Measurements from ENCODE around the gene RFX3. TPM values are rescaled to one million over a fixed set of nuclear protein-coding genes. Genes with fewer than 3 reads are reported as not detected.

Gene RFX3
- total RNA-seq, 1 donor from 2014 or later = 12.8 TPM

GRCh38 chr9:3508078-3508431, 17.7 kb downstream of the RFX3 start:
- Mint-ChIP-seq H3K9me3 (no peaks in the 10 kb centered on the region), H3K4me3 (no peak overlapping the region), H3K36me3 (ENCODE audit: low read depth) (peaks cover 10% of the 10 kb centered on the region), H3K27ac (no peak overlapping the region), H3K27me3 (no peaks in the 10 kb centered on the region), H3K4me1 (peaks cover 28% of the 10 kb centered on the region)
- intact Hi-C loops (cut with micrococcal nuclease) = no loop called here
- DNase-seq = no peak

- peaks cover 28% of the 10 kb centered on the region for H3K4me1 Mint-ChIP-seq
- H3K27me3 Mint-ChIP-seq = no peaks in the 10 kb centered on the region
- H3K9me3 Mint-ChIP-seq = no peaks in the 10 kb centered on the region
- H3K36me3 Mint-ChIP-seq (ENCODE audit: low read depth) = peaks cover 13% of the 10 kb centered on the region
- intact Hi-C loops (cut with micrococcal nuclease) = no loop called here
- H3K27ac Mint-ChIP-seq = no peak overlapping the region
- no peak overlapping the region for H3K4me3 Mint-ChIP-seq
- DNase-seq = no peak
These were observed 18.3 kb downstream of the RFX3 start for GRCh38 chr9:3507395-3508077.

DNA sequence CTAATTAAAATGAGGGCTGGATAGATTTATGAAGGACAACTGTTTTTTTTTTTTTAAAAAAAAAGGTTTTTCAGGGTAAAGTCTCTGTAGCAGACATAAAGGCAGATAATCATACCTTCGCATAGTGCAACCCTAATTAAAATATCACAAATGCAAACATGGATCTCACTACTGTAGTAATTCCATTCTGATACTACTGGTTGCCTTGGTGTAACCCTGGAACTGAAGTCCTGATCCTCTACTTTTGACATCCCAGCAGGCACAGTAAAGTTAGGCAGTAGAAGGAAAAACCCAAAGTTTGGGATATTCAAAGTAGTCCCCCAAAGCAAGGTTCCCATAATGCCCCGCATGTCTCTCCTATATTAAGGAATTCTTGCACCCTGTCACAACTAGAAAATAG, 19.6 kb downstream of the RFX3 start:
- Mint-ChIP-seq H3K4me1 (peaks cover 23% of the 10 kb centered on the region), H3K27ac (no peak overlapping the region), H3K9me3 (no peaks in the 10 kb centered on the region), H3K4me3 (no peak overlapping the region), H3K36me3 (ENCODE audit: low read depth) (peaks cover 10% of the 10 kb centered on the region), H3K27me3 (no peaks in the 10 kb centered on the region)
- no peak for DNase-seq
- intact Hi-C loops (cut with micrococcal nuclease) = no loop called here

DNA sequence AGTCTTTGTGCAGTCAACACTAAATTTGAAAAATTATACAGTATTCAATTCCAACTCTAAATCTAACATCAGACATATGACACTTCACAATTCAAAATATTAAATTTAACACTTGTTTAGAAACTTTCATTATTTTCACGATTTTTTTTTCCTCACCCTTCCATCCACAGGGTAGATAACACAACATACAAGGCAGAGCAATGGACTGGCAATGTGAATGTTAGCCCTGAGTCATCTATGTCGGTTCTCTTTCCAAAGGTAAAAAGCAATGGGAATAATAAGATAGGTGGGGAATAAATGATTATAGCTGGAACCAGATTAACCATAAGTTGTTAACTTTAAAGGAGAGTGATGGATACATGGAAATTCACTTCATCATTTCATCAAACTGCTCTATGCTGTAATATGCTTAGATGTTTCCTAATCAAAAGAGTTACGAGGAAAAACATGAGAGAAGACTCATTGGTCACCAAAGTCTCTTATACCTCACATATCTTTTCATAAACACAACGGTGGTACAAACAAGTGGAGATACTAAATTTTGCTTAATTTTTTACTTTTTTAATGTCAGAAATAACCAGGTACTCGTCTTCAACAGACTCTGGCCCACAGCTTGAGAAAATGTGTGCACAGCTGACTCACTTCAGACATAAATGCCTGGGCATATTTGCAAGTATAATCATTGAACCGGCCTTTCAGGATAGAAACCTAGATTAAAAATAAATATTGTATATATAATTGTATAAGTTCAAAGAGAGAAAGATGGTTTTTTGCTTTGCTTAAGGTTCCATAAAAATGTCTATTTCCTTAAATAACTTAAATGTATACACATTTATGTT, 23.0 kb downstream of the RFX3 start:
- Mint-ChIP-seq H3K27ac (no peak overlapping the region), H3K27me3 (no peaks in the 10 kb centered on the region), H3K9me3 (no peaks in the 10 kb centered on the region), H3K4me1 (peaks cover 14% of the 10 kb centered on the region), H3K4me3 (no peak overlapping the region), H3K36me3 (ENCODE audit: low read depth) (peaks cover 10% of the 10 kb centered on the region)
- intact Hi-C loops (cut with micrococcal nuclease) = no loop called here
- no peak for DNase-seq

DNA sequence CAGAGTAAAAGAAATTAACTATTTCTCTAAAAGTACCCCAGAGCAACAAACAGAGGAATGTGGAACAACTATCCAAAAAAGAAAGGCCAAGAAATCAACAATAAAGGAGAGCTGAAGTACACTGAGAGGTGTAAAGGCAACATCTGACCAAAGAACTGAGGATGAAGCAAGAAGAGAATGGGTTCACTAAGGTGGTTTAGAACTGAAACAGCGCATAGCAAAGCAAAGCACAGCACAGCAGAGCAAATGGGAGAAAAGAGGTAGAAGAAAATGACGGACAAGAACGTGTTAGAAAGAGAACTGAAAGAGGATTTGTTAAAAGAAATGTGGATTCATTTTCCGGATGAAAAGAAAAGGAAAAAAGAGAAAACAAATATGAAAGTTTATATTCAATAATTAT, 25.8 kb downstream of the RFX3 start:
- Mint-ChIP-seq H3K27me3 (no peaks in the 10 kb centered on the region), H3K9me3 (no peaks in the 10 kb centered on the region), H3K36me3 (ENCODE audit: low read depth) (peaks cover 7% of the 10 kb centered on the region), H3K4me1 (peaks cover 9% of the 10 kb centered on the region), H3K27ac (no peak overlapping the region), H3K4me3 (peak overlapping the region; percentile 1)
- intact Hi-C loops (cut with micrococcal nuclease) = no loop called here
- DNase-seq = no peak

- Mint-ChIP-seq H3K4me3 (no peak overlapping the region), H3K9me3 (peaks cover 3% of the 10 kb centered on the region), H3K4me1 (peaks cover 9% of the 10 kb centered on the region), H3K27me3 (no peaks in the 10 kb centered on the region), H3K36me3 (ENCODE audit: low read depth) (peaks cover 10% of the 10 kb centered on the region), H3K27ac (no peak overlapping the region)
- intact Hi-C loops (cut with micrococcal nuclease) = no loop called here
- no peak for DNase-seq
These were observed 27.1 kb downstream of the RFX3 start for GRCh38 chr9:3498691-3499090.

DNA sequence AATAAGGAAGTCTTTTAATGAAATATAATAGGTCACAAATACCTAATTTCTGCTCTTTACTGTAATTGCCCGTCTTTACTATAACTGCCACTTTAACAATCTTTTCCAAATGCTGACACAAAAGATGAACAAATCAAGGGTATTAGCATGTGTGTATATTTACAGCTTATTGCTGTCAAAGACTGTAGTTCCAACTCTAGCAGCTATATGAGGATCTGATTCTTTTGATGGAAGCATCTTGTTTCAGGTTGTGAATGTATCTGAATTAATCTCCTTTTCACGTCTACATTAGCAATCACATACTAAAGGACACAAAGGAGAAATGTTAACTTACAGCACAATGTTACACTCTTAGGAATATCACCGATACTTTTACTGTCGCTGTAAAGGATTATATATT, 27.9 kb downstream of the RFX3 start:
- Mint-ChIP-seq H3K4me1 (peaks cover 7% of the 10 kb centered on the region), H3K36me3 (ENCODE audit: low read depth) (peaks cover 13% of the 10 kb centered on the region), H3K27ac (no peak overlapping the region), H3K4me3 (no peak overlapping the region), H3K9me3 (peaks cover 4% of the 10 kb centered on the region), H3K27me3 (no peaks in the 10 kb centered on the region)
- no peak for DNase-seq
- intact Hi-C loops (cut with micrococcal nuclease) = no loop called here

DNA sequence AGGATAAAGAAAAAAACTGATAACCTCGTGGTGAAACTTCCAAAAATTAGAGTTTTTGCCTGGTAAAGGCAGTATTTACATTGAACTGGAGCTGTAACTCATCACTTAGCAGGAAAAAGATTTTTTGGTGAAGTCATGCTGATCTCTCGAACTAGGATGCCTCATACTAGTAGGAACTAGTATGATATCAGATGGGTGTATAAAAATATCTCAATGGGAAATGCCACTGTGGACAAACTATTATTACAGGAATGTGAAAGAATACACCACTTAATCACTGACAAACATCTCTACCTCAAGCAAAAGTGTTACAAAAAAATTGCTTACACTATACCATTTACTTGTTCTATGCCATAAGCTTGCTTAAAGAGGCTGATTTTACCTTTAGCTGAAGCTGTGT, 28.4 kb downstream of the RFX3 start:
- Mint-ChIP-seq H3K27ac (no peak overlapping the region), H3K4me3 (no peak overlapping the region), H3K9me3 (peaks cover 4% of the 10 kb centered on the region), H3K4me1 (peaks cover 7% of the 10 kb centered on the region), H3K36me3 (ENCODE audit: low read depth) (peaks cover 9% of the 10 kb centered on the region), H3K27me3 (no peaks in the 10 kb centered on the region)
- no peak for DNase-seq
- intact Hi-C loops (cut with micrococcal nuclease) = no loop called here

DNA sequence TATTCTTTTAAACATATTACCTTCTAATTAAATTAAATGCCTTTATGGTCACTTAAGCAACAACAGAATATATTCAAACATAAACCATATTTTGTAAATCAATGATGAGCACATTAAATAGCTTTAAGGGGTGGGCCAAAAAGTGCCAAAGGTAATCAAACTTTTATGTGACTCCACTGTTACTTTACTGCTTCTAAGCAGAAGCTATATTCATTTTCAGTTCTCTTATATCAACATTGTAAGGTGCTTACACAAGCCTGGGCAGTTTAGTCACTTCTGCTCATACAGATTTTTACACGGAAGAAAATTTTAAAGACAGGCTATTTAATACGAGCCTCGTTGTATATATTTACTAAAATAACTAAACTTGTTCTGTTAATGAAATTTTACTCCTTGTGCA, 29.9 kb downstream of the RFX3 start:
- Mint-ChIP-seq H3K9me3 (peaks cover 10% of the 10 kb centered on the region), H3K4me3 (no peak overlapping the region)
- intact Hi-C loops (cut with micrococcal nuclease) = no loop called here

GRCh38 chr9:3492214-3492613, 33.6 kb downstream of the RFX3 start:
- H3K4me3 Mint-ChIP-seq = no peak overlapping the region

More for the DNA sequence above, 29.9 kb downstream of the RFX3 start:
- Mint-ChIP-seq H3K27me3 (no peaks in the 10 kb centered on the region), H3K4me1 (peaks cover 9% of the 10 kb centered on the region), H3K27ac (no peak overlapping the region), H3K36me3 (ENCODE audit: low read depth) (peaks cover 9% of the 10 kb centered on the region)
- DNase-seq = no peak

GRCh38 chr9:3491450-3491849, 34.4 kb downstream of the RFX3 start:
- intact Hi-C loops (cut with micrococcal nuclease) = no loop called here
- no peaks in the 10 kb centered on the region for H3K27me3 Mint-ChIP-seq
- no peak overlapping the region for H3K27ac Mint-ChIP-seq
- H3K4me1 Mint-ChIP-seq = peaks cover 5% of the 10 kb centered on the region
- H3K9me3 Mint-ChIP-seq = peaks cover 10% of the 10 kb centered on the region
- peaks cover 14% of the 10 kb centered on the region for H3K36me3 Mint-ChIP-seq (ENCODE audit: low read depth)
- no peak overlapping the region for H3K4me3 Mint-ChIP-seq
- DNase-seq = no peak

More at GRCh38 chr9:3492214-3492613, 33.6 kb downstream of the RFX3 start:
- intact Hi-C loops (cut with micrococcal nuclease) = no loop called here
- H3K36me3 Mint-ChIP-seq (ENCODE audit: low read depth) = peaks cover 12% of the 10 kb centered on the region
- H3K9me3 Mint-ChIP-seq = peaks cover 10% of the 10 kb centered on the region
- H3K27ac Mint-ChIP-seq = no peak overlapping the region
- DNase-seq = no peak
- no peaks in the 10 kb centered on the region for H3K27me3 Mint-ChIP-seq
- peaks cover 5% of the 10 kb centered on the region for H3K4me1 Mint-ChIP-seq

GRCh38 chr9:3490957-3491356, 34.8 kb downstream of the RFX3 start:
- DNase-seq = no peak
- Mint-ChIP-seq H3K36me3 (ENCODE audit: low read depth) (peaks cover 15% of the 10 kb centered on the region), H3K27me3 (no peaks in the 10 kb centered on the region), H3K27ac (no peak overlapping the region), H3K4me3 (no peak overlapping the region), H3K9me3 (peaks cover 10% of the 10 kb centered on the region), H3K4me1 (peaks cover 3% of the 10 kb centered on the region)
- intact Hi-C loops (cut with micrococcal nuclease) = no loop called here

DNA sequence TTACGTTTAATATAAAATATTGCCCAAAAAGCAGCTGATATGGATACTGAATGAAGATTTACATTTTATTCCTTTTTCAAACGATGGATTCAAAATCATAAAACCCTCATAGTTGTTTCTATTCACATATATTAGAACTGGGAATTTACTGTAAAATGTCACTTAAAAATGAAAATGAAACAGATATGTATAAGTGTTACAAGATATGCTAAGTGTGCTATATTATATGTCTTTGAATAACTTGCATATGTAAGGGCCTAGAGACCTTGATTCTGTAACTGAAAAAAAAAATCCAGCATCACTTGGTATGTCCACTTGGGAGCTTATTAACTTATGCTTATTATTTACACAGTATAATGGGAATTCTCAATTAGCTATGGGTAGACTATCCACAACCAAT, 43.2 kb downstream of the RFX3 start:
- DNase-seq = no peak
- no peaks in the 10 kb centered on the region for H3K9me3 Mint-ChIP-seq
- no peak overlapping the region for H3K4me3 Mint-ChIP-seq
- peaks cover 27% of the 10 kb centered on the region for H3K4me1 Mint-ChIP-seq
- intact Hi-C loops (cut with micrococcal nuclease) = no loop called here
- no peak overlapping the region for H3K27ac Mint-ChIP-seq
- no peaks in the 10 kb centered on the region for H3K27me3 Mint-ChIP-seq
- H3K36me3 Mint-ChIP-seq (ENCODE audit: low read depth) = peaks cover 26% of the 10 kb centered on the region

DNA sequence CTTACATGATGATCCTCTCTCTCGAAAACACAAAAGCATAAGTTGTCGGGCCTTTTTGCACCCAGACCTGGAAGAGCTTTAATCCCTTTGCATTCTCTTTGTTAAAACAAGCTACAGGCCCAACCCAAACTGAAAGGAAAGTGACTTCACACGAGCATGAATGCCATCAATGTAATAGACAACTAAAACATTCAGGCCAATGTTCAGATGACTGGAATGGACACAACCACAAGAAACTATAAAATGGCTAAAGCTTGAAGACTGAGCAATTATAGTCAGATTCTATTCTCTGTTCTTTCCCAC, 45.5 kb downstream of the RFX3 start:
- Mint-ChIP-seq H3K36me3 (ENCODE audit: low read depth) (peaks cover 27% of the 10 kb centered on the region), H3K27me3 (no peaks in the 10 kb centered on the region), H3K4me1 (peaks cover 40% of the 10 kb centered on the region), H3K9me3 (no peaks in the 10 kb centered on the region), H3K4me3 (no peak overlapping the region), H3K27ac (peak overlapping the region; percentile 15)
- no peak for DNase-seq
- intact Hi-C loops (cut with micrococcal nuclease) = no loop called here

Data from activated CD4-positive, alpha-beta T cell treated with anti-CD3 and anti-CD28 coated beads, Interleukin-2, amount 10 ng/mL, durations not matched to agents 24 days and 14 days (primary cell).